ENCODE data around the gene CAPRIN2. TPM values are rescaled to one million over a fixed set of nuclear protein-coding genes. Genes with fewer than 3 reads are reported as not detected.

CAPRIN2 gene
- total RNA-seq, 1 experiment from 2014 or later = 29.5 TPM

- no peak for TF ChIP-seq EZH2 (IDR thresholded peaks at IDR 0.05; ENCODE audit: low read depth)
- no peak for TF ChIP-seq CTCF (conservative IDR thresholded peaks at IDR 0.05)
- H3K9me2 ChIP-seq (ENCODE audit: insufficient read depth) = no peaks in the 10 kb centered on the region
- no peak overlapping the region for H2AFZ ChIP-seq
- intact Hi-C loops (cut with micrococcal nuclease; ENCODE audit: unreplicated experiment) = loop anchor here (2.0 kb wide), 1 partner anchor 17 kb away; no protein-coding TSS in a partner anchor
- H3K4me1 ChIP-seq (replicated peaks; ENCODE audit: insufficient read depth) = peaks cover 21% of the 10 kb centered on the region; the same call in 1 of the 2 replicates
- H4K20me1 ChIP-seq (ENCODE audit: insufficient read depth) = no peaks in the 10 kb centered on the region; the same call in none of the 2 replicates
- H3K36me3 ChIP-seq (ENCODE audit: low read depth) = peaks cover 43% of the 10 kb centered on the region
- no peak overlapping the region for H3K27ac ChIP-seq
- peaks cover 7% of the 10 kb centered on the region; the same call in 1 of the 2 replicates for H3F3A ChIP-seq (ENCODE audit: insufficient read depth, low read depth)
- DNase-seq = no peak
- ChIA-PET POLR2A (ENCODE audit: unreplicated experiment) (no interaction called here), CTCF (interaction anchor here (0.6 kb wide), 1 partner anchor 527 kb away, joined by 4 read pairs; no protein-coding TSS in a partner anchor)
- BruUV-seq (replicated peaks) = no TSS peak
- H3K27me3 ChIP-seq (ENCODE audit: insufficient read depth, low read depth) = no peaks in the 10 kb centered on the region
- peaks cover 78% of the 10 kb centered on the region for H3K79me2 ChIP-seq (ENCODE audit: low read depth)
- no peaks in the 10 kb centered on the region for H3K9me3 ChIP-seq (ENCODE audit: insufficient read depth, low read depth)
- H3K4me2 ChIP-seq = no peak overlapping the region
- H3K4me3 ChIP-seq = no peak overlapping the region
Observed at GRCh38 chr12:30746190-30746589, 8.6 kb downstream of the CAPRIN2 start.

DNA sequence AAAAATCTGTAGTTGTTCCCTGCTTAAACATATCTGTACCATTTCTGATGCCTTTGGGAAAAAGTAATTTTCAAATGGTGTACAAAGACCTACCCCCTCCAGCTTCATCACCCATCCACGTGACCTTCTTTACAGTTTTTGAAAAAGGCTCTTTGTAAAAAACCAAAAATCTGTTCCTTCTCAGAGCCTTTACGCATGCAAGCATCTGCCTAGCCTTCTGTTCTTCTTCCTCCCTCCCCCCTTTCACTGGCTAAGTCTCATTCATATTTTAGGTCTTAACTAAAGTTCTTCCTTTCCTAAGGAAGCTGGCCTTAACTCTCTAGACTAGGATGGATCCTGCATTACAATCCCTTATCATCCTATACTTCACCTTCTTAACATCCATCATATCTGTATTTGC is 10.4 kb downstream of the CAPRIN2 start:
- ChIA-PET CTCF (no interaction called here), POLR2A (ENCODE audit: unreplicated experiment) (no interaction called here)
- Histone ChIP-seq H3K9me3 (ENCODE audit: insufficient read depth, low read depth) (no peaks in the 10 kb centered on the region), H2AFZ (no peak overlapping the region), H4K20me1 (ENCODE audit: insufficient read depth) (no peaks in the 10 kb centered on the region; the same call in 1 of the 2 replicates), H3K4me2 (no peak overlapping the region), H3F3A (ENCODE audit: insufficient read depth, low read depth) (peaks cover 7% of the 10 kb centered on the region), H3K27ac (no peak overlapping the region), H3K4me1 (replicated peaks; ENCODE audit: insufficient read depth) (0 out of 2 replicates have a peak, but pooled peaks cover 4% of the 10 kb centered on the region), H3K27me3 (ENCODE audit: insufficient read depth, low read depth) (no peaks in the 10 kb centered on the region), H3K4me3 (no peak overlapping the region), H3K36me3 (ENCODE audit: low read depth) (peaks cover 35% of the 10 kb centered on the region), H3K79me2 (ENCODE audit: low read depth) (peaks cover 68% of the 10 kb centered on the region), H3K9me2 (ENCODE audit: insufficient read depth) (no peaks in the 10 kb centered on the region)
- intact Hi-C loops (cut with micrococcal nuclease; ENCODE audit: unreplicated experiment) = no loop called here
- BruUV-seq (replicated peaks) = no TSS peak
- DNase-seq = no peak
- no peak for TF ChIP-seq EZH2 (IDR thresholded peaks at IDR 0.05; ENCODE audit: low read depth)
- no peak for TF ChIP-seq CTCF (conservative IDR thresholded peaks at IDR 0.05)

- intact Hi-C loops (cut with micrococcal nuclease; ENCODE audit: unreplicated experiment) = no loop called here
- no peaks in the 10 kb centered on the region for H3K4me1 ChIP-seq (replicated peaks; ENCODE audit: insufficient read depth)
- POLR2A ChIA-PET (ENCODE audit: unreplicated experiment) = no interaction called here
- no peak overlapping the region for H3K27ac ChIP-seq
- BruUV-seq (replicated peaks) = no TSS peak
- CTCF ChIA-PET = no interaction called here
- H3K4me2 ChIP-seq = no peak overlapping the region
- H3K36me3 ChIP-seq (ENCODE audit: low read depth) = peaks cover 31% of the 10 kb centered on the region
- DNase-seq = no peak
- no peak for TF ChIP-seq EZH2 (IDR thresholded peaks at IDR 0.05; ENCODE audit: low read depth)
- TF ChIP-seq CTCF (conservative IDR thresholded peaks at IDR 0.05) = no peak
- H2AFZ ChIP-seq = no peak overlapping the region
- no peak overlapping the region for H3K4me3 ChIP-seq
- no peaks in the 10 kb centered on the region for H4K20me1 ChIP-seq (ENCODE audit: insufficient read depth)
- H3K27me3 ChIP-seq (ENCODE audit: insufficient read depth, low read depth) = no peaks in the 10 kb centered on the region
- peaks cover 44% of the 10 kb centered on the region for H3K79me2 ChIP-seq (ENCODE audit: low read depth)
- no peaks in the 10 kb centered on the region for H3K9me3 ChIP-seq (ENCODE audit: insufficient read depth, low read depth)
- H3F3A ChIP-seq (ENCODE audit: insufficient read depth, low read depth) = peaks cover 7% of the 10 kb centered on the region
- no peaks in the 10 kb centered on the region for H3K9me2 ChIP-seq (ENCODE audit: insufficient read depth)
Observed at GRCh38 chr12:30740274-30740673, 14.5 kb downstream of the CAPRIN2 start.
